A673 (cell line): Measurements from ENCODE around the gene F2RL3. TPM values are rescaled to one million over a fixed set of nuclear protein-coding genes. Genes with fewer than 3 reads are reported as not detected.
A peak's percentile ranks its signal among the peaks of the same experiment; 100 is the strongest.

Experiments used
- BruUV-seq: library from RNA; stranded (reverse); fragments of 400-500 nt; replicated peaks from 2 replicates; lab custom pipeline; 2021; lab: Mats Ljungman, UMichigan
- CTCF ChIA-PET: fragments of 300-600 bp; sonication (Branson Sonifier 250); formaldehyde crosslinking; loops from one replicate; lab custom pipeline; 2022; ENCODE audit warnings: antibody characterized with exemption; lab: Charles Lee
- POLR2A ChIA-PET: fragments of 300-600 bp; sonication (Branson Sonifier 250); formaldehyde crosslinking; loops from one replicate; lab custom pipeline; 2022; ENCODE audit warnings: antibody characterized with exemption; ENCODE audit not compliant: low non-redundant PET; lab: Charles Lee
- DNase-seq: peaks from one replicate; pipeline ENCODE4 v3.0.0-alpha.2; 2015; ENCODE audit warnings: low spot score
- H3K27ac ChIP-seq: fragments of 200-600 bp; sonication (generic); 2 replicates; pipeline ENCODE4 v1.5.1; 2016; ENCODE audit warnings: mixed run types, low read depth, mild to moderate bottlenecking, mixed read lengths, antibody characterized with exemption, low read length; ENCODE audit not compliant: poor library complexity, severe bottlenecking
- H3K27me3 ChIP-seq: fragments of 200-600 bp; sonication (generic); replicated peaks from 2 replicates; pipeline ENCODE4 v1.6.1; 2017; ENCODE audit warnings: mixed run types, low read depth, mild to moderate bottlenecking, mixed read lengths, antibody characterized with exemption, low read length; ENCODE audit not compliant: insufficient read depth, poor library complexity
- H3K36me3 ChIP-seq: fragments of 200-600 bp; sonication (generic); 2 replicates; pipeline ENCODE4 v1.6.1; 2016; ENCODE audit warnings: mixed run types, mild to moderate bottlenecking, mixed read lengths, antibody characterized with exemption, low read length; ENCODE audit not compliant: insufficient read depth, poor library complexity, severe bottlenecking
- H3K4me1 ChIP-seq: fragments of 200-600 bp; sonication (generic); 2 replicates; pipeline ENCODE4 v1.6.1; 2017; ENCODE audit warnings: mixed run types, mild to moderate bottlenecking, mixed read lengths, antibody characterized with exemption, low read length; ENCODE audit not compliant: insufficient read depth, poor library complexity, severe bottlenecking
- H3K4me3 ChIP-seq: fragments of 200-600 bp; sonication (generic); 2 replicates; pipeline ENCODE4 v1.5.1; 2016; ENCODE audit warnings: low read depth, mixed run types, mild to moderate bottlenecking, mixed read lengths, low read length; ENCODE audit not compliant: poor library complexity, severe bottlenecking
- H3K9me3 ChIP-seq: fragments of 200-600 bp; sonication (generic); 2 replicates; pipeline ENCODE4 v1.6.1; 2016; ENCODE audit warnings: mixed run types, low read depth, mild to moderate bottlenecking, mixed read lengths, antibody characterized with exemption, low read length; ENCODE audit not compliant: poor library complexity, severe bottlenecking
- CTCF ChIP-seq: fragments of 300-800, 200-600 bp; sonication (generic); conservative IDR thresholded peaks from 2 replicates; pipeline ENCODE4 v1.5.1; 2017; ENCODE audit warnings: low read depth, mild to moderate bottlenecking, antibody characterized with exemption, low read length, moderate library complexity, mixed read lengths
- EZH2 ChIP-seq: fragments of 200-600 bp; sonication (generic); IDR thresholded peaks from 2 replicates; pipeline ENCODE4 v1.6.1; 2017; ENCODE audit warnings: borderline replicate concordance, low read depth, mild to moderate bottlenecking, mixed read lengths, antibody characterized with exemption, low read length; ENCODE audit not compliant: poor library complexity, severe bottlenecking
- intact Hi-C: fragments of 100-400 bp; cut with micrococcal nuclease; formaldehyde crosslinking; loops from one replicate; pipeline ENCODE4 v1.10.0; 2022; ENCODE audit not compliant: unreplicated experiment
- total RNA-seq: library from RNA; stranded (reverse); gene quantifications from 2 replicates; pipeline ENCODE4 v1.2.3, GENCODE V29; 2021

F2RL3 gene
- total RNA-seq, 1 experiment from 2014 or later: not detected

- Histone ChIP-seq H3K36me3 (peaks cover 42% of the 10 kb centered on the region), H3K4me1 (no peaks in the 10 kb centered on the region), H3K9me3 (no peaks in the 10 kb centered on the region), H3K27ac (peak overlapping the region; percentile 14), H3K4me3 (no peak overlapping the region), H3K27me3 (no peaks in the 10 kb centered on the region)
- TF ChIP-seq CTCF: no peak
- TF ChIP-seq EZH2: no peak
- ChIA-PET CTCF (no interaction called here), POLR2A (no interaction called here)
- peak; percentile 7 for DNase-seq
- BruUV-seq: no TSS peak
- intact Hi-C loops: no loop called here
These were observed 27.0 kb upstream of the F2RL3 start for GRCh38 chr19:16861834-16862233.

- no peak for DNase-seq
- BruUV-seq: no TSS peak
- ChIA-PET CTCF (no interaction called here), POLR2A (no interaction called here)
- intact Hi-C loops: no loop called here
- TF ChIP-seq CTCF (no peak), EZH2 (no peak)
- Histone ChIP-seq H3K9me3 (no peaks in the 10 kb centered on the region), H3K27ac (no peak overlapping the region), H3K27me3 (no peaks in the 10 kb centered on the region), H3K4me3 (no peak overlapping the region), H3K36me3 (peaks cover 42% of the 10 kb centered on the region), H3K4me1 (no peaks in the 10 kb centered on the region)
These were observed 25.9 kb upstream of the F2RL3 start for GRCh38 chr19:16862826-16863415.

- no TSS peak for BruUV-seq
- no peaks in the 10 kb centered on the region for H3K27me3 ChIP-seq
- no peaks in the 10 kb centered on the region for H3K9me3 ChIP-seq
- ChIA-PET POLR2A (no interaction called here), CTCF (no interaction called here)
- no peak overlapping the region for H3K4me3 ChIP-seq
- intact Hi-C loops: no loop called here
- TF ChIP-seq CTCF: no peak
- TF ChIP-seq EZH2: no peak
- no peaks in the 10 kb centered on the region for H3K4me1 ChIP-seq
- DNase-seq: no peak
- peaks cover 57% of the 10 kb centered on the region for H3K36me3 ChIP-seq
- H3K27ac ChIP-seq: no peak overlapping the region
These were observed 21.6 kb upstream of the F2RL3 start for GRCh38 chr19:16867211-16867610.
